Karpas-422 (cell line): ENCODE measurements around the gene RMI1. TPM values are rescaled to one million over a fixed set of nuclear protein-coding genes. Genes with fewer than 3 reads are reported as not detected.
A peak's percentile ranks its signal among the peaks of the same experiment; 100 is the strongest.

Source experiments
- DNase-seq: peaks from one replicate; pipeline ENCODE4 v3.0.0-alpha.2; 2015
- H2AFZ ChIP-seq: fragments of 200-600 bp; sonication (generic); 2 replicates; pipeline ENCODE4 v1.6.1; 2014; ENCODE audit warnings: antibody characterized with exemption, low read length, mixed read lengths
- H3K27ac ChIP-seq: fragments of 200-600 bp; sonication (generic); 2 replicates; pipeline ENCODE4 v1.5.1; 2014; ENCODE audit warnings: mild to moderate bottlenecking, low read length, moderate library complexity
- H3K27me3 ChIP-seq: fragments of 200-600 bp; sonication (generic); 2 replicates; pipeline ENCODE4 v1.6.1; 2014; ENCODE audit warnings: low read length, mixed read lengths
- H3K36me3 ChIP-seq: fragments of 200-600 bp; sonication (generic); 2 replicates; pipeline ENCODE4 v1.6.1; 2014; ENCODE audit warnings: low read length, mixed read lengths; ENCODE audit not compliant: insufficient read depth
- H3K4me1 ChIP-seq: fragments of 200-600 bp; sonication (generic); 2 replicates; pipeline ENCODE4 v1.6.1; 2014; ENCODE audit warnings: mild to moderate bottlenecking, low read length, mixed read lengths
- H3K4me2 ChIP-seq: fragments of 200-600 bp; sonication (generic); 2 replicates; pipeline ENCODE4 v1.6.1; 2014; ENCODE audit warnings: low read length, low read depth, mild to moderate bottlenecking; ENCODE audit not compliant: poor library complexity, severe bottlenecking
- H3K4me3 ChIP-seq: fragments of 200-600 bp; sonication (generic); 2 replicates; pipeline ENCODE4 v1.5.1; 2014; ENCODE audit warnings: mild to moderate bottlenecking, antibody characterized with exemption, low read length, mixed read lengths
- H3K79me2 ChIP-seq: fragments of 200-600 bp; sonication (generic); 2 replicates; pipeline ENCODE4 v1.6.1; 2014; ENCODE audit warnings: mild to moderate bottlenecking, low read length, mixed read lengths
- H3K9ac ChIP-seq: fragments of 200-600 bp; sonication (generic); 2 replicates; pipeline ENCODE4 v1.6.0; 2014; ENCODE audit warnings: low read length
- H3K9me2 ChIP-seq: fragments of 200-600 bp; sonication (generic), shearing (Covaris generic); replicated peaks from 2 replicates; pipeline ENCODE4 v1.6.0; 2014; ENCODE audit warnings: mild to moderate bottlenecking, low read length, moderate library complexity; ENCODE audit not compliant: insufficient read depth
- H3K9me3 ChIP-seq: fragments of 300-700, 200-600 bp; sonication (generic); 2 replicates; pipeline ENCODE4 v1.6.1; 2014; ENCODE audit warnings: low read length, mixed read lengths
- H4K20me1 ChIP-seq: fragments of 200-600 bp; sonication (generic); 2 replicates; pipeline ENCODE4 v1.6.1; 2014; ENCODE audit warnings: mild to moderate bottlenecking, antibody characterized with exemption, low read length, low read depth; ENCODE audit not compliant: insufficient read depth
- total RNA-seq: library from RNA; depleted of rRNA; stranded (reverse); fragments of >200 nt; shearing (Covaris generic); gene quantifications from 2 replicates; pipeline ENCODE4 v1.2.3, GENCODE V29; 2014; ENCODE audit warnings: low replicate concordance

Gene RMI1
- total RNA-seq, 1 experiment from 2014 or later = 14.9 TPM

- Histone ChIP-seq H3K9me2 (no peaks in the 10 kb centered on the region), H3K79me2 (no peaks in the 10 kb centered on the region), H3K9ac (no peak overlapping the region), H3K4me1 (peaks cover 3% of the 10 kb centered on the region), H3K4me2 (no peak overlapping the region), H3K4me3 (no peak overlapping the region), H3K27ac (no peak overlapping the region), H4K20me1 (peaks cover 12% of the 10 kb centered on the region), H2AFZ (no peak overlapping the region), H3K36me3 (peaks cover 7% of the 10 kb centered on the region; the same call in 1 of the 2 replicates), H3K27me3 (no peaks in the 10 kb centered on the region), H3K9me3 (no peaks in the 10 kb centered on the region)
- DNase-seq = no peak
These were observed 18.4 kb upstream of the RMI1 start for GRCh38 chr9:83962165-83962564.

GRCh38 chr9:83964973-83965349 lies 15.6 kb upstream of the RMI1 start:
- Histone ChIP-seq H3K4me1 (no peaks in the 10 kb centered on the region), H3K4me2 (no peak overlapping the region)
- DNase-seq = peak; percentile 72

GRCh38 chr9:83965350-83966208 lies 15.0 kb upstream of the RMI1 start:
- no peaks in the 10 kb centered on the region for H3K27me3 ChIP-seq
- no peak overlapping the region for H2AFZ ChIP-seq
- H3K4me2 ChIP-seq = no peak overlapping the region
- H3K27ac ChIP-seq = no peak overlapping the region
- no peaks in the 10 kb centered on the region for H3K4me1 ChIP-seq
- peaks cover 32% of the 10 kb centered on the region for H3K36me3 ChIP-seq
- H3K9me2 ChIP-seq = no peaks in the 10 kb centered on the region
- H3K9ac ChIP-seq = no peak overlapping the region
- peak; percentile 59 for DNase-seq
- H3K4me3 ChIP-seq = no peak overlapping the region
- no peaks in the 10 kb centered on the region for H3K9me3 ChIP-seq
- H3K79me2 ChIP-seq = no peaks in the 10 kb centered on the region; the same call in 1 of the 2 replicates
- H4K20me1 ChIP-seq = peaks cover 32% of the 10 kb centered on the region

More at GRCh38 chr9:83964973-83965349, 15.6 kb upstream of the RMI1 start:
- Histone ChIP-seq H4K20me1 (peaks cover 26% of the 10 kb centered on the region), H3K27me3 (no peaks in the 10 kb centered on the region), H3K9me3 (no peaks in the 10 kb centered on the region), H3K9ac (no peak overlapping the region), H3K9me2 (no peaks in the 10 kb centered on the region), H3K4me3 (no peak overlapping the region), H3K36me3 (peaks cover 26% of the 10 kb centered on the region), H3K79me2 (no peaks in the 10 kb centered on the region), H3K27ac (no peak overlapping the region), H2AFZ (no peak overlapping the region)

GRCh38 chr9:83966209-83966582 lies 14.4 kb upstream of the RMI1 start:
- DNase-seq = peak; percentile 63
- no peaks in the 10 kb centered on the region for H3K9me3 ChIP-seq
- H3K27me3 ChIP-seq = no peaks in the 10 kb centered on the region
- no peak overlapping the region for H3K4me2 ChIP-seq
- no peak overlapping the region for H2AFZ ChIP-seq
- H3K36me3 ChIP-seq = peaks cover 38% of the 10 kb centered on the region
- no peak overlapping the region for H3K9ac ChIP-seq
- peaks cover 37% of the 10 kb centered on the region for H4K20me1 ChIP-seq
- H3K27ac ChIP-seq = no peak overlapping the region
- no peaks in the 10 kb centered on the region; the same call in 1 of the 2 replicates for H3K79me2 ChIP-seq
- H3K4me1 ChIP-seq = no peaks in the 10 kb centered on the region
- no peak overlapping the region for H3K4me3 ChIP-seq
- no peaks in the 10 kb centered on the region for H3K9me2 ChIP-seq

- Histone ChIP-seq H3K9me2 (no peaks in the 10 kb centered on the region), H3K27ac (no peak overlapping the region), H3K4me2 (no peak overlapping the region), H2AFZ (no peak overlapping the region), H3K9me3 (no peaks in the 10 kb centered on the region), H3K79me2 (no peaks in the 10 kb centered on the region; the same call in 1 of the 2 replicates), H3K9ac (no peak overlapping the region), H4K20me1 (peaks cover 44% of the 10 kb centered on the region), H3K4me3 (no peak overlapping the region), H3K4me1 (no peaks in the 10 kb centered on the region), H3K36me3 (peaks cover 47% of the 10 kb centered on the region), H3K27me3 (no peaks in the 10 kb centered on the region)
- no peak for DNase-seq
These were observed 13.5 kb upstream of the RMI1 start for GRCh38 chr9:83967073-83967472.

GRCh38 chr9:83969602-83970001 lies 11.0 kb upstream of the RMI1 start:
- H3K36me3 ChIP-seq = peaks cover 72% of the 10 kb centered on the region
- H3K27me3 ChIP-seq = no peaks in the 10 kb centered on the region
- H3K9ac ChIP-seq = no peak overlapping the region
- no peaks in the 10 kb centered on the region for H3K9me3 ChIP-seq
- DNase-seq = no peak
- H3K4me2 ChIP-seq = no peak overlapping the region
- H3K9me2 ChIP-seq = no peaks in the 10 kb centered on the region
- peaks cover 9% of the 10 kb centered on the region for H3K79me2 ChIP-seq
- H3K4me1 ChIP-seq = no peaks in the 10 kb centered on the region
- no peak overlapping the region for H3K4me3 ChIP-seq
- no peak overlapping the region for H2AFZ ChIP-seq
- H3K27ac ChIP-seq = no peak overlapping the region
- peaks cover 66% of the 10 kb centered on the region for H4K20me1 ChIP-seq

GRCh38 chr9:83971485-83971884 lies 9.1 kb upstream of the RMI1 start:
- Histone ChIP-seq H3K36me3 (peaks cover 88% of the 10 kb centered on the region), H3K4me1 (no peaks in the 10 kb centered on the region), H3K4me2 (no peak overlapping the region), H2AFZ (no peak overlapping the region), H3K9ac (no peak overlapping the region), H3K27ac (no peak overlapping the region), H4K20me1 (peaks cover 78% of the 10 kb centered on the region), H3K4me3 (no peak overlapping the region), H3K27me3 (no peaks in the 10 kb centered on the region), H3K9me3 (no peaks in the 10 kb centered on the region), H3K9me2 (no peaks in the 10 kb centered on the region), H3K79me2 (peaks cover 27% of the 10 kb centered on the region)
- no peak for DNase-seq

- H4K20me1 ChIP-seq = peaks cover 80% of the 10 kb centered on the region
- H3K9me3 ChIP-seq = no peaks in the 10 kb centered on the region
- no peak overlapping the region for H2AFZ ChIP-seq
- H3K27me3 ChIP-seq = no peaks in the 10 kb centered on the region
- peaks cover 2% of the 10 kb centered on the region; the same call in 1 of the 2 replicates for H3K4me1 ChIP-seq
- H3K79me2 ChIP-seq = peaks cover 35% of the 10 kb centered on the region
- H3K9ac ChIP-seq = no peak overlapping the region
- H3K4me3 ChIP-seq = no peak overlapping the region
- peaks cover 91% of the 10 kb centered on the region for H3K36me3 ChIP-seq
- no peak for DNase-seq
- no peak overlapping the region for H3K4me2 ChIP-seq
- no peak overlapping the region for H3K27ac ChIP-seq
- no peaks in the 10 kb centered on the region for H3K9me2 ChIP-seq
These were observed 8.3 kb upstream of the RMI1 start for GRCh38 chr9:83972286-83972685.
